C4-2B (cell line): Measurements from ENCODE around the gene LY86.

Source experiments
- H3K27ac ChIP-seq: fragments of 450-650 bp; 2 replicates; pipeline ENCODE4 v1.5.1; 2017
- ZFX ChIP-seq: fragments of 450-650 bp; IDR thresholded peaks from 2 replicates; pipeline ENCODE4 v1.6.1; 2017
- TF ChIP-seq, protein P1 (sequence below): fragments of 450-650 bp; conservative IDR thresholded peaks from 2 replicates; pipeline ENCODE4 v1.5.1; 2017; ENCODE audit warnings: mild to moderate bottlenecking

The LY86 gene

DNA sequence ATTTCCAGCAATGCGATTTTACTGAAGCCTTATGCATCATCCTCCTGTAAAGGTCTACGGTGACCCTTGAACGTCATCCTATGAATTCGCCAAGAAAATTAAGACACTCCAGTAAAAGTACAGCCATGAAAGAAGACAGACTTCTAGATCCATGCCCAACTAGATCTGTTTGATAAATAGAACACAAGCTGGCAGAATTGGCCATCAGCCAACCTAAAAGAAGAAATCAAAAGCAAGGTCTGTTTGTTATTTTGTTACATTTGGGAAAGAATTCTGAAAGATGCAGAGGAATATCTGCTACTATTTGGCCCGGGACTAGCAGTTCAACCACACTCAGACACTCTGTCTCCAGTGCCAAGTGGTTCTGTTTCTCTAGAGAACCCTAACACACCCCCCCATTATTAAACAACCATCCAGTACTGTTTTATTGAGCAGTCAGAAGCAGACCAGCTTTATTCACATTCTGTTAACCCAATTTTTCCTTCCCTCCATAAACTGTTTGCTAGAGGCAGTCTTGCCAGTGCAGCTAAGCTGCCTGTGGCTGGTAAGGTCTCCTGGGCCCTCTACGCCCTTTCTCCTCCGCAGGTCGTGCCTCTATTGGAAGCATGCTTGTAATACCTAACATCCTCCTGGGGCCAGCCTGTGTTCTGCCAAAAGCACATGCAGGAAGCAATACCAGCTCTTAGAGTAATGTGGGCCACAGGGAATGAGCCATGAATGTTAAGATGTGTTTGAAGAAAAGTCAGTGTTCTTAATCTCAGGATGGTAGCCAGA is 30.7 kb downstream of the LY86 start:
- no peak overlapping the region for H3K27ac ChIP-seq
- TF ChIP-seq, protein P1, sequence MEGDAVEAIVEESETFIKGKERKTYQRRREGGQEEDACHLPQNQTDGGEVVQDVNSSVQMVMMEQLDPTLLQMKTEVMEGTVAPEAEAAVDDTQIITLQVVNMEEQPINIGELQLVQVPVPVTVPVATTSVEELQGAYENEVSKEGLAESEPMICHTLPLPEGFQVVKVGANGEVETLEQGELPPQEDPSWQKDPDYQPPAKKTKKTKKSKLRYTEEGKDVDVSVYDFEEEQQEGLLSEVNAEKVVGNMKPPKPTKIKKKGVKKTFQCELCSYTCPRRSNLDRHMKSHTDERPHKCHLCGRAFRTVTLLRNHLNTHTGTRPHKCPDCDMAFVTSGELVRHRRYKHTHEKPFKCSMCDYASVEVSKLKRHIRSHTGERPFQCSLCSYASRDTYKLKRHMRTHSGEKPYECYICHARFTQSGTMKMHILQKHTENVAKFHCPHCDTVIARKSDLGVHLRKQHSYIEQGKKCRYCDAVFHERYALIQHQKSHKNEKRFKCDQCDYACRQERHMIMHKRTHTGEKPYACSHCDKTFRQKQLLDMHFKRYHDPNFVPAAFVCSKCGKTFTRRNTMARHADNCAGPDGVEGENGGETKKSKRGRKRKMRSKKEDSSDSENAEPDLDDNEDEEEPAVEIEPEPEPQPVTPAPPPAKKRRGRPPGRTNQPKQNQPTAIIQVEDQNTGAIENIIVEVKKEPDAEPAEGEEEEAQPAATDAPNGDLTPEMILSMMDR = no peak
- no peak for TF ChIP-seq ZFX

DNA sequence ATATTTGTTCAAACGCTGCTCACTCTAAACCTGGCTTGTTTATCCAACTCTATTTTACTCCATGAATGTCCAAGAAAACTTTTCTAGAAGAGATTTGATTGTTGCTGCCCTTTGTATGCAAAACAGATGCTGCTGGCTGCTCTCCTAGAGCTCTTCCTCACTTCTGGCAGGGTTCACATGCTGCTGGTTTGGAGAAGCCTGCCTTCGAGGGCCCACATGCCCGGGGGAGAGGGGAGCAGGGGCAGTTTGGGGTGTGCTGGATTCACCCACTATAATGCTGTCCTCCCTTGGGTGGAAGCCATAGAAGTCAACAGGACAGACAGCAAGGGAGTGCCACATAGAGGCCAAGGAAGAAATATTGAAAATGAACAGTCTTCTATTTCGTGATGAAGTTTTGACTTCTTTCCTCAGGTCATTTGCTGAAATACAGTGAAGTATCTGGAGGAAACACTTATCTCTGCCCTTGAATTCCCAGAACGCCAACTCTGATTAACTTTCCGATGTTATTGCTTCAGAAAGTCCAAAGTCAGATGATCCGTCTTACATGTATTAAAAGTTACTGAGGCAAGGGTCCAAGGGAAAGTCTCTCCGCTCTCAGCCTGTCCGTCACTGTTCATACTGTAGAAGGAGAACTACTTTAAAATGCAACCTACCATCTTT is 32.4 kb downstream of the LY86 start:
- no peak overlapping the region for H3K27ac ChIP-seq

DNA sequence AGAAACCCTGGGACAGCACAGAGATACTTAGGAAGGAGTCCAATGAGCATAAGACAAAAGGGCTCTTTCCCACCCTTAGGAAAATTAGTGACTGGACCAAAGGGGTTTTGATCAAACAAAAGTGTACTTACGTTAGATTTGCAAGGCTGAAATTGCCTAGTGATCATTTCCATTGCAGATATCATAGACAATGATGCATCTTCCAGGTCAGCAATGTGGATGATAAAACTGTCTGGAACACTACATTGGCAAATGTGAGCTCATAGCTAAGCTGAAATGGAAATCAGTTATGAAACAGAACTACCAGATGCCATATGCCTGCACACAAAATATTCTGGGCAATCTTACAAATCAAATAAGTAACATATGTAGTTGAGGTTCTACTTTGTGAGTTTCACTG is 34.0 kb downstream of the LY86 start:
- no peak for TF ChIP-seq ZFX
- TF ChIP-seq, protein P1 = no peak
- no peak overlapping the region for H3K27ac ChIP-seq

More for the DNA sequence above, 32.4 kb downstream of the LY86 start:
- TF ChIP-seq, protein P1 = no peak

DNA sequence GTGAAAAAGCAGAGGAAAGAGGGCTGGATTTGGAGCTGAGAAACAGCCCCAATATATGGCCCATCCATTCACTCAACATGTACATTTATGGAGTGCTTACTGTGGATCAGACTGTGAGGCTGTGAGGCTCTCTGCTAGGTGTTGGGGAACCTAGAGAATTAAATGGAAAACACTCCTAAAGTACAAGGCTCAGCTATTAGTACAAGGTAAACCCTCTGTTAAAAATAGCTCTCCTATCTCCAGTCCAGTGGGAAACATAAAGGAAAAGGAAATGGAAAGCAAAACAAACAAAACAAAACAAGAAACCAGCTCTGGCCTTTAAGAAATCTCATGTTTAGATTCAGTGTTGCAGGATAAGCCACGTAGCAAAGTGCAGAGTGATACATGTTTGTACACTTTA is 35.0 kb downstream of the LY86 start:
- H3K27ac ChIP-seq = no peak overlapping the region

DNA sequence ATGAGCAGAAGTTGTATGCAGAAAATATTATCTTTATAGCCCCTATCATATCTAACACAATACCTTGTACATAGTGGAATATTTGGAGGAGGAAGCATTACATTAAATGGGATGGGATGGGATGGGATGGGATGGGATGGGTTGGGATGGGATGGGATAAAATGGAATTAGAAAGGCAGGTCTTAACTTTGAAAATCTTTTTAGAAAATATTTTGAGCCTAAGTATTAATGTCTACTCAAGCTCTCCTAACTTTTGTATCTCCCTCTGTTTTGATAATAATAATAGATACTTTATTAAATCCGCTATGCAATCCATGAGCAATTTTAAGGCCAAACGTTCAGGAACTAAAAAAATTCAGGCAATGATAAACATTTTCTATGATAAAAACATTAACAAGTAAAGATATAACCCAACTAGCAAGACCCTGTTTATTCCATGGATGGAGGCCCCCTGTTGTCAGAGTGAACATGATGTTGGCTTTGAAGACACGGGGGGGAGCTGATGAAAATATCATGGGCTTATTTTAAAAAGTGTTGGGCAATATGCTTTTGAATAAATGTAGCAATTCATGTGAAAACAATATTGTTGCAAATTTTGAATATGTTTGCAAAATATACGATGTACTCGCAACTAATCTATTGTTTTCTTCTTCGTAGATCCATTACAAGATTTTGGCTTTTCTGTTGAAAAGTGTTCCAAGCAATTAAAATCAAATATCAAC is 35.9 kb downstream of the LY86 start:
- no peak for TF ChIP-seq ZFX
- TF ChIP-seq, protein P1 = no peak
- no peak overlapping the region for H3K27ac ChIP-seq

More for the DNA sequence above, 35.0 kb downstream of the LY86 start:
- TF ChIP-seq, protein P1 = no peak
- TF ChIP-seq ZFX = no peak

DNA sequence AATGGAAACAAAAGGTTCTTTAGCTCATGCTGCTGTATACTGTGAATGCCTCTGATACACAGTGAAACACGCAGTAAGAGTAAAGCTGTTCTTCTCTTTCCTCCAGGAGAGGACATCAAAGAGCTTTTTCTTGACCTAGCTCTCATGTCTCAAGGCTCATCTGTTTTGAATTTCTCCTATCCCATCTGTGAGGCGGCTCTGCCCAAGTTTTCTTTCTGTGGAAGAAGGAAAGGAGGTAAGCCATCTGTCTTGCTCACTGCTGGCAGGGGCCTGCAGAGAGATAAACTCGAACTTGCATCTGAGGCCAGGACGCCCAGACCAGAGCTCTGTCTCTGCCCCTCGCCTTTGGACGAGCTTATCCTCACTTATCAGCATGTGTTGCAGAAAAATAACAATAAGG is 37.7 kb downstream of the LY86 start:
- TF ChIP-seq ZFX = no peak
- TF ChIP-seq, protein P1 = no peak
- H3K27ac ChIP-seq = no peak overlapping the region

DNA sequence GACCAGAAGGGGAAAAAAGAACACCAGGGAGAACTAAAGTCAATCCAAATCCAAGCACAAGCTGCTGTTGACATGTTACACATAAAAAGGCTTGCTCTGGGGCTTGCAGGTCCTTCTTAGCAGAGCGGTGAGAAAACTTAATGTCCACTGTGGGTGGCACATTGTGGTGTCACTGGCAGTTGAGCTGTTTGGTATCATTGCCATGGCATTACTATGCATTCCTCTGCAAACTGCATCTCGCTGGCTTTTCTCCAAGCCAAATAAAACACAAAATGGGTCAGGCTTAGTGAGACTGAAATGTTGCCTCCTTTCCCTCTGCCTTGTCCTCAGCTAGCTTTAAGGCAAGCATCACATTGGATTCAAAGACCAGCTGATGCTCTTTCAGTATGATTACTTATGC is 40.9 kb downstream of the LY86 start:
- TF ChIP-seq, protein P1 = no peak
- no peak for TF ChIP-seq ZFX
- no peak overlapping the region for H3K27ac ChIP-seq
